HepG2 (cell line): ENCODE measurements around the gene MXD1. TPM values are rescaled to one million over a fixed set of nuclear protein-coding genes. Genes with fewer than 3 reads are reported as not detected.

Source experiments
- ATAC-seq: fragments of 200-7000 bp; cut with Tn5 transposase; 3 replicates; pipeline ENCODE4 v1.9.1; 2020; ENCODE audit warnings: mild to moderate bottlenecking, moderate library complexity
- BruUV-seq: library from RNA; stranded (reverse); fragments of 400-500 nt; replicated peaks from 2 replicates; lab custom pipeline; 2021; lab: Mats Ljungman, UMichigan
- CTCF ChIA-PET: fragments of 300-600 bp; formaldehyde crosslinking; extraction: SDS; loops from one replicate; lab custom pipeline; 2021; ENCODE audit warnings: low total read pairs, inconsistent platforms, low intra/inter-chr PET ratio; lab: Yijun Ruan, JAX
- POLR2A ChIA-PET: fragments of 350-600 bp; sonication (Branson Sonifier 250); formaldehyde crosslinking; loops from one replicate; lab custom pipeline; 2020; ENCODE audit warnings: antibody characterized with exemption, inconsistent platforms; lab: Yijun Ruan, JAX
- DNase-seq: peaks from one replicate; pipeline ENCODE4 v3.0.0-alpha.2; 2015; ENCODE audit warnings: low spot score
- FAIRE-seq: peaks from 3 replicates; lab custom pipeline; 2011; peaks lifted over from hg19 to GRCh38; lab: Jason Lieb, UNC
- H2AFZ ChIP-seq: one replicate; pipeline ENCODE4 v1.6.1; 2011; ENCODE audit warnings: low read length, inconsistent platforms
- H3K27ac ChIP-seq: fragments of 300-600 bp; 3 replicates; pipeline ENCODE4 v1.8.0; 2011; ENCODE audit warnings: mixed run types, mild to moderate bottlenecking, mixed read lengths, low read length, inconsistent platforms; ENCODE audit not compliant: insufficient read depth; ENCODE audit errors: extremely low read length
- H3K27me3 ChIP-seq, 2 experiments: fragments of 200-600 bp in 1 of 2; 2 replicates in 1 of 2; 3 replicates in 1 of 2; pipeline versions ENCODE4 v1.6.0 to v1.8.0; 2011; ENCODE audit warnings: low read length in 2 of 2, mild to moderate bottlenecking in 2 of 2, moderate library complexity in 2 of 2, inconsistent platforms in 1 of 2; ENCODE audit not compliant: insufficient read depth in 2 of 2, control insufficient read depth in 1 of 2
- H3K36me3 ChIP-seq, 2 experiments: fragments of 200-600 bp in 1 of 2; replicated peaks in 1 of 2; 2 replicates in 1 of 2; 3 replicates in 1 of 2; pipeline versions ENCODE4 v1.5.1 to v1.8.0; 2011; ENCODE audit warnings: low read length in 2 of 2, inconsistent platforms in 1 of 2; ENCODE audit not compliant: insufficient read depth in 2 of 2, control insufficient read depth in 1 of 2
- H3K4me1 ChIP-seq: 2 replicates; pipeline ENCODE4 v1.5.1; 2012; ENCODE audit warnings: low read length, inconsistent platforms; ENCODE audit not compliant: insufficient read depth
- H3K4me2 ChIP-seq: 2 replicates; pipeline ENCODE4 v1.6.0; 2011; ENCODE audit warnings: low read depth, low read length, inconsistent platforms
- H3K4me3 ChIP-seq, 3 experiments: fragments of 200-600 bp in 1 of 3; sonication (generic), shearing (Covaris generic) in 1 of 3; replicated peaks in 1 of 3; 2 replicates each; pipeline ENCODE4 v1.5.1; 2011 to 2016; ENCODE audit warnings: low read length in 3 of 3, inconsistent platforms in 2 of 3, low read depth in 2 of 3, mild to moderate bottlenecking in 2 of 3, control low read depth in 1 of 3, mixed read lengths in 1 of 3; ENCODE audit not compliant: insufficient read depth in 1 of 3
- H3K79me2 ChIP-seq: one replicate; pipeline ENCODE4 v1.6.1; 2011; ENCODE audit warnings: low read length, inconsistent platforms; ENCODE audit not compliant: insufficient read depth
- H3K9ac ChIP-seq: 2 replicates; pipeline ENCODE4 v1.6.0; 2011; ENCODE audit warnings: mild to moderate bottlenecking, low read depth, low read length, inconsistent platforms; ENCODE audit not compliant: insufficient read depth
- H3K9me3 ChIP-seq: 2 replicates; pipeline ENCODE4 v1.5.1; 2012; ENCODE audit warnings: mild to moderate bottlenecking, low read length
- H4K20me1 ChIP-seq: 2 replicates; pipeline ENCODE4 v1.6.0; 2011; ENCODE audit warnings: inconsistent platforms, mild to moderate bottlenecking, low read length, moderate library complexity; ENCODE audit not compliant: insufficient read depth
- CENPT ChIP-seq: sonication (generic); formaldehyde crosslinking; IDR thresholded peaks from 2 replicates; pipeline ENCODE4 v1.8.0; 2022; ENCODE audit warnings: low read depth, mild to moderate bottlenecking, moderate library complexity, missing genetic modification reagents
- ETV5 ChIP-seq: IDR thresholded peaks from 2 replicates; pipeline ENCODE4 v1.6.1; 2018; ENCODE audit warnings: missing biosample characterization, missing genetic modification reagents, inconsistent platforms, borderline replicate concordance
- FOSL2 ChIP-seq: sonication (generic); formaldehyde crosslinking; IDR thresholded peaks from 2 replicates; pipeline ENCODE4 v1.4.0; 2020; ENCODE audit warnings: missing genetic modification reagents
- HINFP ChIP-seq: sonication (generic); formaldehyde crosslinking; IDR thresholded peaks from 2 replicates; pipeline ENCODE4 v1.4.0; 2020; ENCODE audit warnings: low read depth, mild to moderate bottlenecking, missing genetic modification reagents
- HOXA7 ChIP-seq: sonication (generic); formaldehyde crosslinking; IDR thresholded peaks from 2 replicates; pipeline ENCODE4 v1.8.1; 2022; ENCODE audit warnings: mild to moderate bottlenecking, missing genetic modification reagents, moderate library complexity
- NFKBIZ ChIP-seq: IDR thresholded peaks from 2 replicates; pipeline ENCODE4 v1.6.1; 2018; ENCODE audit warnings: missing genetic modification reagents, missing compliant biosample characterization
- PRMT3 ChIP-seq: sonication (generic); formaldehyde crosslinking; IDR thresholded peaks from 2 replicates; pipeline ENCODE4 v1.8.1; 2022; ENCODE audit warnings: low read depth, mild to moderate bottlenecking, moderate library complexity, missing genetic modification reagents, borderline replicate concordance
- RARA ChIP-seq: IDR thresholded peaks from 2 replicates; pipeline ENCODE4 v1.6.1; 2016; ENCODE audit warnings: missing genetic modification reagents, missing compliant biosample characterization
- RFXAP ChIP-seq: sonication (generic); formaldehyde crosslinking; IDR thresholded peaks from 2 replicates; pipeline ENCODE4 v1.4.0; 2020; ENCODE audit warnings: missing genetic modification reagents, borderline replicate concordance
- SAP130 ChIP-seq: IDR thresholded peaks from 2 replicates; pipeline ENCODE4 v1.6.1; 2016; ENCODE audit warnings: low read depth
- ZBTB49 ChIP-seq: sonication (generic); formaldehyde crosslinking; IDR thresholded peaks from 2 replicates; pipeline ENCODE4 v1.4.0; 2020; ENCODE audit warnings: missing genetic modification reagents, borderline replicate concordance
- ZKSCAN1 ChIP-seq: fragments of 150-350 bp; IDR thresholded peaks from 2 replicates; pipeline ENCODE4 v1.6.1; 2014; ENCODE audit warnings: low read length
- ZMYM3 ChIP-seq: sonication (generic); formaldehyde crosslinking; IDR thresholded peaks from 2 replicates; pipeline ENCODE4 v1.5.1; 2020; ENCODE audit warnings: mild to moderate bottlenecking, missing genetic modification reagents
- ZNF33B ChIP-seq: sonication (generic); formaldehyde crosslinking; IDR thresholded peaks from 2 replicates; pipeline ENCODE4 v1.5.1; 2020; ENCODE audit warnings: mild to moderate bottlenecking, missing genetic modification reagents
- ZNF550 ChIP-seq: sonication (generic); formaldehyde crosslinking; IDR thresholded peaks from 2 replicates; pipeline ENCODE4 v1.4.0; 2020; ENCODE audit warnings: mild to moderate bottlenecking, missing genetic modification reagents, borderline replicate concordance
- ZNF563 ChIP-seq: sonication (generic); formaldehyde crosslinking; IDR thresholded peaks from 2 replicates; pipeline ENCODE4 v1.8.0; 2022; ENCODE audit warnings: mild to moderate bottlenecking, moderate library complexity, missing genetic modification reagents
- ZNF570 ChIP-seq: sonication (generic); formaldehyde crosslinking; IDR thresholded peaks from 2 replicates; pipeline ENCODE4 v1.4.0; 2020; ENCODE audit warnings: mild to moderate bottlenecking, missing genetic modification reagents, borderline replicate concordance
- ZNF652 ChIP-seq: IDR thresholded peaks from 2 replicates; pipeline ENCODE4 v1.6.1; 2016; ENCODE audit warnings: low read depth, borderline replicate concordance
- ZNF816 ChIP-seq: sonication (generic); formaldehyde crosslinking; IDR thresholded peaks from 2 replicates; pipeline ENCODE4 v1.8.0; 2022; ENCODE audit warnings: missing genetic modification reagents, mild to moderate bottlenecking, borderline replicate concordance
- WGBS: methylation state at CpG from one replicate; pipeline ENCODE4 v1.1.6; 2017; ENCODE audit warnings: low lambda C conversion rate; 5-methylcytosine and 5-hydroxymethylcytosine counted together
- in situ Hi-C: cut with HindIII; loops from 2 replicates; pipeline ENCODE4 v1.10.0; 2017; ENCODE audit warnings: low pct_unique_long_range_greater_than_20kb; ENCODE audit not compliant: extremely low pct_ligation_motif_present
- intact Hi-C: fragments of 100-400 bp; cut with micrococcal nuclease; formaldehyde crosslinking; loops from one replicate; pipeline ENCODE4 v1.10.0; 2022; ENCODE audit not compliant: unreplicated experiment
- polyA plus RNA-seq, 8 experiments: library from polyadenylated mRNA; depleted of rRNA in 3 of 8; stranded (reverse) in 7 of 8; unstranded in 1 of 8; fragments of >200 nt; fragmentation: Illumina TruSeq in 4 of 8; extraction: Trizol in 4 of 8; gene quantifications; 2 replicates each; pipeline versions ENCODE4 v1.2.1 to v1.2.3, GENCODE V29; 2011 to 2016; ENCODE audit warnings: low read depth in 4 of 8, missing spikeins in 1 of 8, mixed read lengths in 1 of 8; ENCODE audit not compliant: insufficient read depth in 1 of 8
- total RNA-seq, 5 experiments: library from RNA; depleted of rRNA; stranded (reverse); fragments of >200 nt; fragmentation: Illumina TruSeq; extraction: Trizol; gene quantifications; 2 replicates each; pipeline ENCODE4 v1.2.3, GENCODE V29; 2016; ENCODE audit warnings: low read depth in 1 of 5

MXD1 gene
- total and polyA plus RNA-seq, 2 of the 13 experiments (the other 11 are each of a cell fraction or from before 2014, with no cell fraction given), result 6.4 to 14.9 TPM

DNA sequence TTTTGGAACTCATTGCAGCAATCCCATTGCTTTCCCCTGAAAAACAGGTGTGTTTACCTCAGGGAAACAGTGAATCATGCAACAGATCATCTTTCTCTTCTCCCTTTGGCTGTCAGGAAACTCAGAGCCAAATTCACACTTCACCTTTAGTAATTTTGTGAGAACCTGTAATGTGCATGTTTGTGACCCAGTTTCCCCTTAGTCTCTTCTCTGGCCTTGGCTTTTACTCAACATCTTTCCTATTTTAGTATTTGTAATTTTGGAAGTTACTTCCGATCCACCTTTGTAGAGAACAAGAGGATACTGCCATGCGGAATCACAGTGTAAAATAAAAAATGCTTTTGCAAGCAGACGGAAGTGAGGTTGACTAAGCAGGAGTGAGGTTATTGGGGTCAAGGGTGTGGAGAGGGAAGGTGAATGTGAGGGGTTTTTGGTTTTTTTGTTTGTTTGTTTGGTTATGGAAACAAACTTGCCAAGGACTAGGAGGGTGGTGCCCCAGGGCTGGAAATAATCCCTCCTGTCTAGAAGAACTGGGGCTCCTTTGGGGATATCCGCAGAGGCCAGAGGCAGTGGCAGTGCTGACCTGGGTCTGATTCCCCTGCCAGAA is 32.5 kb downstream of the MXD1 start (continued):
- TF ChIP-seq HINFP (CRISPR knock-in tag) (no peak), CENPT (CRISPR knock-in tag) (no peak), NFKBIZ (CRISPR knock-in tag) (peak; percentile 37; the same call in 1 of the 2 replicates), ZNF652 (CRISPR knock-in tag) (no peak), ETV5 (CRISPR knock-in tag) (peak; percentile 14; the same call in 1 of the 2 replicates), SAP130 (peak; percentile 3; the same call in 1 of the 2 replicates), RARA (CRISPR knock-in tag) (peak; percentile 41; the same call in 1 of the 2 replicates)

DNA sequence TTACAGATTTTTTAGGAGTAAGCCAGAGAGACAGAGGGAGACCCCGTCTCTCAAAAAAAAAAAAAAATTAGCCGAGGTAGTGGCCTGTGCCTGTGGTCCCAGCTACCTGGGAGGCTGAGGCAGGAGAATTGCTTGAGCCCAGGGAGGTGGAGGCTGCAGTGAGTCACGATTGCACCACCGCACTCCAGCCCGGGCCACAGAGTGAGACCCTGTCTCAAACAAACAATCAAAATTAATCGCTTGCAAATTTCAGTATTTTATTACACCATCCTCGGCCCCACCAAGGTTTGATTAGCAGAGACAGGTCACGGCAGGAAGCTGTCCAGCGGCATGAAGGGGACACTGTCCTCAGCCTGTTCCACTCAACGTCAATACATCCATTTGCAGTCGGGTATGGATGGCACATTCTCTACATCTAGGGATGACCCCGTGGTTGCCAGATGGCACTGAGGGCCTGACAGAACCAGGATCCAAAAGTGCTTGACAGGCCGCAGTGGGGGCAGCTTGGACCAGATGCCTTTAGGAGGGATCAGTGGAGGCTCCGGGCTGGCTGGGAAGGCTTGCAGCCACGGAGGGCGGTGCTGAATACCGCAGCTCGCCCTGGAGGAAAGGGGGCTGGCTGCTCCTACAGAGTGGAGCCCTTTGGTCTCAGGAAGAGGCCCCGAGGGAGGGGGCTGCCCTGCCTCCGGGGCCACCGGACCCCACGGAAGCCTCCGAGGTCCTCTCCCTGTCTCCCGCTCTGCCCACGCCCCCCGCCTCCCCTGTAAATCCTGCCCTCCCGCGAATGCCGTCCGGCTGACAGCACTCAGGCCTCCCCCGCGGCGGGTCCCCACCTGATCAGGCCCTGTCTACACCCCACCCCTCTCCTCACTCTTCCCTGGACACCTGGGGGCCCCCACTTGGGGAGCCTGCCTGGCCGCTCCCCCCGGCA is 33.4 kb downstream of the MXD1 start:
- Histone ChIP-seq H3K9ac (peak overlapping the region; percentile 48), H4K20me1 (no peaks in the 10 kb centered on the region), H3K27ac (no peak overlapping the region), H3K79me2 (no peaks in the 10 kb centered on the region), H3K4me3 (peak overlapping the region; percentile 38 to 75 (median 67)), H3K27me3 (no peaks in the 10 kb centered on the region), H3K36me3 (no peaks in the 10 kb centered on the region; a peak in 1 of 5 replicates), H2AFZ (peak overlapping the region; percentile 35), H3K4me2 (peak overlapping the region; percentile 99), H3K9me3 (no peaks in the 10 kb centered on the region), H3K4me1 (peaks cover 56% of the 10 kb centered on the region)
- ChIA-PET POLR2A (interaction anchor here (1.0 to 5.1 kb wide), 5 partner anchors 10 to 104 kb away, joined by 3 to 77 read pairs (median 4); partner anchors contain the start of gene MXD1), CTCF (no interaction called here)
- FAIRE-seq (no peak), DNase-seq (no peak), ATAC-seq (peak; percentile 78)
- in situ Hi-C loops (no loop called here), intact Hi-C loops (no loop called here)
- no TSS peak for BruUV-seq
- 12% methylated on average over 33 of the region's 35 CpGs for WGBS
- no peak for TF ChIP-seq RFXAP (CRISPR knock-in tag)
- TF ChIP-seq ZNF816 (CRISPR knock-in tag), result no peak
- no peak for TF ChIP-seq ZBTB49
- TF ChIP-seq HOXA7 (CRISPR knock-in tag), result no peak
- TF ChIP-seq ZKSCAN1, result no peak
- no peak for TF ChIP-seq ZNF570 (CRISPR knock-in tag)
- no peak for TF ChIP-seq ZNF33B
- peak; percentile 61; the same call in 1 of the 2 replicates for TF ChIP-seq ZNF550 (CRISPR knock-in tag)
- peak; percentile 92 for TF ChIP-seq ZMYM3 (CRISPR knock-in tag)
- peak; percentile 89 for TF ChIP-seq FOSL2 (CRISPR knock-in tag)
- TF ChIP-seq PRMT3 (CRISPR knock-in tag), result 0 out of 2 replicates have a peak, but pooled peaks have one; percentile 42
- peak; percentile 62; the same call in 1 of the 2 replicates for TF ChIP-seq ZNF563 (CRISPR knock-in tag)
